Endothelial cell of umbilical vein (primary cell): ENCODE data around the gene ZNF30. TPM values are rescaled to one million over a fixed set of nuclear protein-coding genes. Genes with fewer than 3 reads are reported as not detected.

Experiments used
- BruUV-seq: library from RNA; stranded (reverse); fragments of 400-500 nt; replicated peaks from 2 replicates; lab custom pipeline; 2021; lab: Mats Ljungman, UMichigan
- CTCF ChIA-PET: fragments of 300-600, 350-600 bp; sonication (Branson Sonifier 250); formaldehyde crosslinking; loops from one replicate; lab custom pipeline; 2021; ENCODE audit warnings: antibody characterized with exemption, inconsistent platforms; lab: Charles Lee
- POLR2A ChIA-PET: fragments of 300-600, 350-600 bp; sonication (Branson Sonifier 250); formaldehyde crosslinking; loops from one replicate; lab custom pipeline; 2021; ENCODE audit warnings: antibody characterized with exemption, inconsistent platforms; lab: Charles Lee
- DNase-seq: peaks from one replicate; pipeline ENCODE4 v3.0.0-alpha.2; 2011; ENCODE audit warnings: low read depth, low spot score
- FAIRE-seq: peaks from 2 replicates; lab custom pipeline; 2011; peaks lifted over from hg19 to GRCh38; lab: Jason Lieb, UNC
- H2AFZ ChIP-seq: 2 replicates; pipeline ENCODE4 v1.6.0; 2012; ENCODE audit warnings: low read depth, low read length, control low read depth, inconsistent platforms
- H3K27ac ChIP-seq: 2 replicates; pipeline ENCODE4 v1.5.1; 2011; ENCODE audit warnings: low read depth, mild to moderate bottlenecking, control low read depth, low read length, moderate library complexity; ENCODE audit not compliant: insufficient read depth
- H3K27me3 ChIP-seq, 2 experiments: 2 replicates each; pipeline versions ENCODE4 v1.6.0 to v1.6.1; 2011; ENCODE audit warnings: low read length in 2 of 2, mixed read lengths in 1 of 2; ENCODE audit not compliant: control insufficient read depth in 2 of 2, insufficient read depth in 2 of 2
- H3K36me3 ChIP-seq, 2 experiments: 2 replicates in 1 of 2; 3 replicates in 1 of 2; pipeline ENCODE4 v1.5.1; 2011; ENCODE audit warnings: low read length in 2 of 2, mild to moderate bottlenecking in 1 of 2, moderate library complexity in 1 of 2; ENCODE audit not compliant: control insufficient read depth in 2 of 2, insufficient read depth in 2 of 2; ENCODE audit errors: extremely low read depth in 1 of 2
- H3K4me1 ChIP-seq: 3 replicates; pipeline ENCODE4 v1.5.1; 2011; ENCODE audit warnings: mild to moderate bottlenecking, low read length; ENCODE audit not compliant: control insufficient read depth, insufficient read depth; ENCODE audit errors: extremely low read depth
- H3K4me2 ChIP-seq: 2 replicates; pipeline ENCODE4 v1.6.1; 2011; ENCODE audit warnings: low read length, control low read depth, mixed read lengths; ENCODE audit not compliant: insufficient read depth
- H3K4me3 ChIP-seq, 3 experiments: fragments of 200-600 bp in 1 of 3; sonication (generic), shearing (Covaris generic) in 1 of 3; replicated peaks in 1 of 3; 2 replicates each; pipeline ENCODE4 v1.5.1; 2011 to 2016; ENCODE audit warnings: control low read depth in 3 of 3, low read length in 3 of 3, mild to moderate bottlenecking in 2 of 3, inconsistent platforms in 1 of 3, low read depth in 1 of 3, moderate library complexity in 1 of 3; ENCODE audit not compliant: insufficient read depth in 1 of 3
- H3K79me2 ChIP-seq: 2 replicates; pipeline ENCODE4 v1.6.0; 2012; ENCODE audit warnings: low read length, inconsistent platforms; ENCODE audit not compliant: control insufficient read depth, insufficient read depth
- H3K9ac ChIP-seq: replicated peaks from 2 replicates; pipeline ENCODE3; 2011; ENCODE audit warnings: low read length, control low read depth; ENCODE audit not compliant: insufficient read depth; ENCODE audit errors: extremely low read depth
- H3K9me1 ChIP-seq: replicated peaks from 3 replicates; pipeline ENCODE4 v1.6.0; 2011; ENCODE audit warnings: mild to moderate bottlenecking, low read length; ENCODE audit not compliant: control insufficient read depth, insufficient read depth; ENCODE audit errors: extremely low read depth
- H3K9me3 ChIP-seq: replicated peaks from 2 replicates; pipeline ENCODE4 v1.5.1; 2012; ENCODE audit warnings: low read length, inconsistent platforms; ENCODE audit not compliant: control insufficient read depth, insufficient read depth
- H4K20me1 ChIP-seq: replicated peaks from 2 replicates; pipeline ENCODE3; 2011; ENCODE audit warnings: mild to moderate bottlenecking, low read length; ENCODE audit not compliant: control insufficient read depth, insufficient read depth; ENCODE audit errors: extremely low read depth
- EZH2 ChIP-seq: IDR thresholded peaks from 2 replicates; pipeline ENCODE4 v1.6.1; 2012; ENCODE audit warnings: borderline replicate concordance, low read depth, mild to moderate bottlenecking, moderate library complexity, low read length, inconsistent platforms; ENCODE audit not compliant: severe bottlenecking
- FOS ChIP-seq: IDR thresholded peaks from 2 replicates; pipeline ENCODE4 v1.6.1; 2011; ENCODE audit warnings: mild to moderate bottlenecking, low read length, moderate library complexity, borderline replicate concordance; ENCODE audit not compliant: insufficient read depth
- GATA2 ChIP-seq: IDR thresholded peaks from 2 replicates; pipeline ENCODE4 v1.7.0; 2011; ENCODE audit warnings: low read depth, mild to moderate bottlenecking, moderate library complexity, mixed read lengths, low read length; ENCODE audit not compliant: insufficient read length, insufficient read depth
- JUN ChIP-seq: IDR thresholded peaks from 2 replicates; pipeline ENCODE4 v1.6.1; 2011; ENCODE audit warnings: borderline replicate concordance, low read depth; ENCODE audit not compliant: insufficient read length, insufficient read depth
- MAX ChIP-seq: IDR thresholded peaks from 2 replicates; pipeline ENCODE4 v1.6.1; 2011; ENCODE audit not compliant: insufficient read depth, insufficient read length
- MYC ChIP-seq: IDR thresholded peaks from one replicate; pipeline ENCODE4 v1.6.1; 2011; ENCODE audit warnings: mild to moderate bottlenecking, low read depth, low read length
- POLR2A ChIP-seq: IDR thresholded peaks from 2 replicates; pipeline ENCODE4 v1.6.1; 2012; ENCODE audit warnings: low read depth, mild to moderate bottlenecking, control low read depth, low read length
- POLR2AphosphoS5 ChIP-seq: IDR thresholded peaks from 2 replicates; pipeline ENCODE4 v1.6.1; 2012; ENCODE audit warnings: low read depth, mild to moderate bottlenecking, control low read depth, low read length, moderate library complexity; ENCODE audit not compliant: insufficient read depth
- dilution Hi-C: fragments of 300-500 bp; cut with MboI; formaldehyde crosslinking; loops from one replicate; pipeline ENCODE4 v1.15.0; 2019; ENCODE audit warnings: low sequenced_read_pairs; ENCODE audit not compliant: extremely low pct_ligation_motif_present
- intact Hi-C: fragments of 100-400 bp; cut with micrococcal nuclease; formaldehyde crosslinking; loops from one replicate; pipeline ENCODE4 v1.10.0; 2022
- polyA plus RNA-seq, 4 experiments: library from polyadenylated mRNA; depleted of rRNA in 3 of 4; stranded (reverse) in 3 of 4; unstranded in 1 of 4; fragments of >200 nt; gene quantifications; 2 replicates each; pipeline versions ENCODE4 v1.2.1 to v1.2.3, GENCODE V29; 2011 to 2012; ENCODE audit warnings: missing spikeins in 1 of 4
- total RNA-seq: library from RNA; stranded (reverse); gene quantifications from 2 replicates; pipeline ENCODE4 v1.2.3, GENCODE V29; 2021
- TF ChIP-seq, protein P1 (sequence below), 2 donors: IDR thresholded peaks; 1 replicate in 1 of 2; 2 replicates in 1 of 2; pipeline ENCODE4 v1.5.1; 2011; ENCODE audit warnings: low read length in 2 of 2, mild to moderate bottlenecking in 2 of 2, moderate library complexity in 2 of 2, control low read depth in 1 of 2, inconsistent platforms in 1 of 2, low read depth in 1 of 2; ENCODE audit not compliant: insufficient read depth in 1 of 2; ENCODE audit errors: extremely low read depth in 1 of 2

The ZNF30 gene
- total and polyA plus RNA-seq, 2 donors (not counting 3 experiments of a cell fraction or from before 2014, with no cell fraction given): 1.3 to 4.7 TPM

GRCh38 chr19:34925278-34925855 is 1.3 kb upstream of the ZNF30 start:
- Histone ChIP-seq H3K9me3 (no peaks in the 10 kb centered on the region), H3K9me1 (no peaks in the 10 kb centered on the region), H3K9ac (no peak overlapping the region), H3K79me2 (no peaks in the 10 kb centered on the region), H3K27me3 (peaks cover 2 to 5% of the 10 kb centered on the region in 2 experiments), H3K4me2 (no peak overlapping the region), H3K4me1 (peaks cover 9% of the 10 kb centered on the region), H3K4me3 (no peak overlapping the region), H4K20me1 (no peaks in the 10 kb centered on the region), H2AFZ (no peak overlapping the region), H3K27ac (no peak overlapping the region), H3K36me3 (no peaks in the 10 kb centered on the region)
- DNase-seq (no peak), FAIRE-seq (no peak)
- CTCF ChIA-PET: interaction anchor here (1.6 to 1.7 kb wide), 2 partner anchors 17 to 87 kb away, joined by 4 read pairs; no protein-coding TSS in a partner anchor
- no peak for TF ChIP-seq POLR2A
- TF ChIP-seq MAX: no peak
- no peak for TF ChIP-seq FOS
- TF ChIP-seq, protein P1, sequence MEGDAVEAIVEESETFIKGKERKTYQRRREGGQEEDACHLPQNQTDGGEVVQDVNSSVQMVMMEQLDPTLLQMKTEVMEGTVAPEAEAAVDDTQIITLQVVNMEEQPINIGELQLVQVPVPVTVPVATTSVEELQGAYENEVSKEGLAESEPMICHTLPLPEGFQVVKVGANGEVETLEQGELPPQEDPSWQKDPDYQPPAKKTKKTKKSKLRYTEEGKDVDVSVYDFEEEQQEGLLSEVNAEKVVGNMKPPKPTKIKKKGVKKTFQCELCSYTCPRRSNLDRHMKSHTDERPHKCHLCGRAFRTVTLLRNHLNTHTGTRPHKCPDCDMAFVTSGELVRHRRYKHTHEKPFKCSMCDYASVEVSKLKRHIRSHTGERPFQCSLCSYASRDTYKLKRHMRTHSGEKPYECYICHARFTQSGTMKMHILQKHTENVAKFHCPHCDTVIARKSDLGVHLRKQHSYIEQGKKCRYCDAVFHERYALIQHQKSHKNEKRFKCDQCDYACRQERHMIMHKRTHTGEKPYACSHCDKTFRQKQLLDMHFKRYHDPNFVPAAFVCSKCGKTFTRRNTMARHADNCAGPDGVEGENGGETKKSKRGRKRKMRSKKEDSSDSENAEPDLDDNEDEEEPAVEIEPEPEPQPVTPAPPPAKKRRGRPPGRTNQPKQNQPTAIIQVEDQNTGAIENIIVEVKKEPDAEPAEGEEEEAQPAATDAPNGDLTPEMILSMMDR (IDR thresholded peaks at IDR 0.05; ENCODE audit: extremely low read depth in 1 of 2, insufficient read depth in 1 of 2, low read depth in 1 of 2, low read length in 2 of 2): no peak
- no peak for TF ChIP-seq MYC
- no peak for TF ChIP-seq POLR2AphosphoS5
- no peak for TF ChIP-seq EZH2
- TF ChIP-seq GATA2: no peak
- no peak for TF ChIP-seq JUN
- BruUV-seq: no TSS peak
- dilution Hi-C loops: no loop called here
- intact Hi-C loops: loop anchor here (10.0 kb wide), 2 partner anchors 79 to 191 kb away; partner anchors contain the start of genes GRAMD1A and ZNF181
- POLR2A ChIA-PET: no interaction called here
